IPS-20b (cell line): Measurements from ENCODE around the gene KCNQ2.

ENCODE experiments used
- H3K27ac ChIP-seq: one replicate; pipeline ENCODE4 v1.5.1; 2013; ENCODE audit warnings: low read length
- H3K27me3 ChIP-seq: 2 replicates; pipeline ENCODE4 v1.6.1; 2013; ENCODE audit warnings: mild to moderate bottlenecking, low read length, inconsistent platforms; ENCODE audit not compliant: insufficient read depth
- H3K36me3 ChIP-seq: 2 replicates; pipeline ENCODE4 v1.6.1; 2013; ENCODE audit warnings: low read depth, mild to moderate bottlenecking, inconsistent platforms, low read length, moderate library complexity; ENCODE audit not compliant: insufficient read depth
- H3K4me1 ChIP-seq: 2 replicates; pipeline ENCODE4 v1.6.1; 2013; ENCODE audit warnings: mild to moderate bottlenecking, control low read depth, inconsistent platforms, low read length, moderate library complexity; ENCODE audit not compliant: insufficient read depth
- H3K4me3 ChIP-seq: 2 replicates; pipeline ENCODE4 v1.5.1; 2013; ENCODE audit warnings: mild to moderate bottlenecking, low read length, inconsistent platforms
- H3K9ac ChIP-seq: 2 replicates; pipeline ENCODE4 v1.6.1; 2013; ENCODE audit warnings: low read depth, mild to moderate bottlenecking, inconsistent platforms, low read length, moderate library complexity
- H3K9me3 ChIP-seq: 2 replicates; pipeline ENCODE4 v1.6.1; 2013; ENCODE audit warnings: mild to moderate bottlenecking, low read depth, low read length, inconsistent platforms; ENCODE audit not compliant: insufficient read depth

KCNQ2 gene

GRCh38 chr20:63445075-63445734, 27.2 kb downstream of the KCNQ2 start:
- H3K27me3 ChIP-seq, result no peaks in the 10 kb centered on the region
- no peak overlapping the region for H3K9ac ChIP-seq
- no peak overlapping the region for H3K4me3 ChIP-seq
- H3K27ac ChIP-seq, result no peak overlapping the region
- no peaks in the 10 kb centered on the region for H3K9me3 ChIP-seq
- no peaks in the 10 kb centered on the region for H3K4me1 ChIP-seq
- no peaks in the 10 kb centered on the region for H3K36me3 ChIP-seq

GRCh38 chr20:63444548-63444947, 27.9 kb downstream of the KCNQ2 start:
- H3K36me3 ChIP-seq, result no peaks in the 10 kb centered on the region
- H3K27me3 ChIP-seq, result no peaks in the 10 kb centered on the region
- no peak overlapping the region for H3K27ac ChIP-seq
- H3K9me3 ChIP-seq, result no peaks in the 10 kb centered on the region
- no peak overlapping the region for H3K4me3 ChIP-seq
- no peaks in the 10 kb centered on the region for H3K4me1 ChIP-seq
- H3K9ac ChIP-seq, result no peak overlapping the region

GRCh38 chr20:63443606-63444395, 28.7 kb downstream of the KCNQ2 start:
- Histone ChIP-seq H3K4me3 (no peak overlapping the region), H3K27me3 (no peaks in the 10 kb centered on the region), H3K4me1 (no peaks in the 10 kb centered on the region), H3K27ac (no peak overlapping the region), H3K9me3 (no peaks in the 10 kb centered on the region), H3K36me3 (no peaks in the 10 kb centered on the region), H3K9ac (no peak overlapping the region)

DNA sequence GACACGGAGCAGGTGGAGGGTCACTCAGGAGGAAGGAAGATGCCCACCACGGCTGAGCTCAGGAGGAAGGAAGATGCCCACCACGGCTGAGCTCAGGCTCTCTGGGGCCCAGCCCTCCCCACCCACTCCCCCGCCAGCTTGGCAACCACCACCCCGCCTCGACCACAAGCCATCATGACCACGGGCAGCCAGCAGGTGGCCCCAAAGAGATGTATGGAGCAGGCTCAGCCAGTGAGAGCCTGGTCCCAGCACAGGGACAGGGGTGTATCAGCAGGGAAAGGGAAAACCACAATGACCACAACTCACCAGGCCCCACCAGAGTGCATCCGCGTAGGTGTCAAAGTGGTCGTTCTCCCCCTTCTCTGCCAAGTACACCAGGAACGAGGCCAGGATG, 30.4 kb downstream of the KCNQ2 start:
- Histone ChIP-seq H3K9ac (no peak overlapping the region), H3K4me1 (no peaks in the 10 kb centered on the region), H3K4me3 (no peak overlapping the region), H3K27ac (no peak overlapping the region), H3K36me3 (peaks cover 4% of the 10 kb centered on the region; the same call in 1 of the 2 replicates), H3K27me3 (no peaks in the 10 kb centered on the region), H3K9me3 (no peaks in the 10 kb centered on the region)

GRCh38 chr20:63441136-63442099, 31.0 kb downstream of the KCNQ2 start:
- no peak overlapping the region for H3K27ac ChIP-seq
- peaks cover 4% of the 10 kb centered on the region; the same call in 1 of the 2 replicates for H3K36me3 ChIP-seq
- H3K9ac ChIP-seq, result no peak overlapping the region
- no peaks in the 10 kb centered on the region for H3K9me3 ChIP-seq
- no peaks in the 10 kb centered on the region for H3K27me3 ChIP-seq
- no peak overlapping the region for H3K4me3 ChIP-seq
- no peaks in the 10 kb centered on the region for H3K4me1 ChIP-seq

DNA sequence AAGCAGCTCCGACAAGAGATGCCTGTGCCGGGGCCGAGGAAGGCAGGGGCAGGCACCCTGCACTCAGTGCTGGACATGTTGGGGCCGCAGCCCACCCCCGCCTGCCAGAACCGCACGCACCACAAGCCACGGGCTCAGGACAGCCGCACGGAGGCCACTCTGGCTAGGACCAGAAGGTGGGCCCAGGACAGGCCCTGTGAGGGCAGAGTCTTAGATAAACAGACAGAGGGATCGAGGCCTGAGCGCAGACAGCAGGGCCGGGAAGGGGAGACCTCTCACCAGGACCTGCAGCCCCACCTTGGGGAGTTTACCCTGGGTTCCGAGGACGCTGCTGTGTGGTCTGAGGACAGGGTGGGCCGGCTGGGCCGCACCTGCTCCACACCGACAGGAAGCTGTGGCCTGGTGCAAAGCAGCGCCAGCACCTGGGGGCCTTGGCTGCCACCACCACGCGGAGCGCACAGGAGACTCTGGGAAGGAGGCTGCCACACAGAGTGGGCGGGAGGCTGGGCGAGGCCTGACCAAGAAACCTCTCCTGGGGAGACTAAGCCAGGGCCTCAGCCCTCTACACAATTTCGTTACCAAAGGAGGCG, 32.0 kb downstream of the KCNQ2 start:
- Histone ChIP-seq H3K9ac (no peak overlapping the region), H3K4me1 (no peaks in the 10 kb centered on the region), H3K27me3 (no peaks in the 10 kb centered on the region), H3K4me3 (no peak overlapping the region), H3K27ac (no peak overlapping the region), H3K9me3 (no peaks in the 10 kb centered on the region), H3K36me3 (peaks cover 4% of the 10 kb centered on the region; the same call in 1 of the 2 replicates)

GRCh38 chr20:63439866-63440265, 32.6 kb downstream of the KCNQ2 start:
- H3K9me3 ChIP-seq, result no peaks in the 10 kb centered on the region
- no peaks in the 10 kb centered on the region for H3K27me3 ChIP-seq
- H3K9ac ChIP-seq, result no peak overlapping the region
- H3K4me3 ChIP-seq, result no peak overlapping the region
- H3K4me1 ChIP-seq, result no peaks in the 10 kb centered on the region; the same call in 1 of the 2 replicates
- peaks cover 4% of the 10 kb centered on the region; the same call in 1 of the 2 replicates for H3K36me3 ChIP-seq
- no peak overlapping the region for H3K27ac ChIP-seq

- Histone ChIP-seq H3K4me1 (peaks cover 6% of the 10 kb centered on the region; the same call in 1 of the 2 replicates), H3K36me3 (peaks cover 4% of the 10 kb centered on the region; the same call in 1 of the 2 replicates), H3K9ac (no peak overlapping the region), H3K4me3 (no peak overlapping the region), H3K27me3 (no peaks in the 10 kb centered on the region), H3K27ac (no peak overlapping the region), H3K9me3 (no peaks in the 10 kb centered on the region)
Observed at GRCh38 chr20:63438121-63438520, 34.3 kb downstream of the KCNQ2 start.

- H3K27me3 ChIP-seq, result no peaks in the 10 kb centered on the region
- no peak overlapping the region for H3K4me3 ChIP-seq
- H3K9me3 ChIP-seq, result no peaks in the 10 kb centered on the region
- peaks cover 4% of the 10 kb centered on the region; the same call in 1 of the 2 replicates for H3K36me3 ChIP-seq
- no peak overlapping the region for H3K9ac ChIP-seq
- no peak overlapping the region for H3K27ac ChIP-seq
- peaks cover 6% of the 10 kb centered on the region; the same call in 1 of the 2 replicates for H3K4me1 ChIP-seq
Observed at GRCh38 chr20:63435552-63435951, 36.9 kb downstream of the KCNQ2 start.

- Histone ChIP-seq H3K4me1 (peaks cover 6% of the 10 kb centered on the region; the same call in 1 of the 2 replicates), H3K27ac (peak overlapping the region; percentile 80), H3K27me3 (no peaks in the 10 kb centered on the region), H3K4me3 (no peak overlapping the region), H3K9me3 (no peaks in the 10 kb centered on the region), H3K36me3 (peaks cover 4% of the 10 kb centered on the region; the same call in 1 of the 2 replicates), H3K9ac (peak overlapping the region; percentile 37; the same call in 1 of the 2 replicates)
Observed at GRCh38 chr20:63434599-63435378, 37.7 kb downstream of the KCNQ2 start.
